ENCODE data around the gene GLIS1.

GLIS1 gene

DNA sequence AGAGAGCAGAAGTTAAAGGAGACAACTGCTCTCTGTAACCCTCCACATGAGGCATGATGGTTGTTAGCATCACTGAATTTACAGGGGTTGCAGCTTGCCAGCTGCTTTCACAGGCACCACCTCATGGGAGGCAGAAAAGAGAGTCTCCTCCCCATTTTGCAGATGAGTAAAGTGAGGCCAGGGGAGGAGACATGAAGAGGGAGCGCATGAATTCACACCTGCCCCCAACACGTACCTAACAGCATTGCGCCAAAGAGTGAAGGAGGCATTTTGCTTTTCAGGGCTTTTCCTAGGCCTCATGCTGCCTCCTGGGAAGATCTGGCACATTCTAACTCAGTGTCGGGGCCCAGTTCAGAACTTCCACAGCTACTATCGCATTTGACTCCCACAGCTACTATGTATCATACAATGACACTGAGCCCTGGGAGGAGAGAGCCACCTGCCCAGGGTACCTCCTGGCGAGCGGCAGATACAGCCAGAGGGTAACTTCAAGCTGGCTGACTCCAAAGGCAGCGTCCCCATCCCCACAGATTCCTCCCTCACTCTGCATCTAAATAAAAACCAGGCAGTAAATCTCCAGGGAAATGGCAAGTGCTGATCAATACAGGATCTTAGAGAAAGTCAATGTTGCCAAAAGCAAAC lies 34.0 kb downstream of the GLIS1 start:
- Histone ChIP-seq H3K9me3 (ENCODE audit: insufficient read depth, low read depth, low read length) (no peaks in the 10 kb centered on the region), H3K9ac (ENCODE audit: low read depth, low read length, poor library complexity, severe bottlenecking) (peak overlapping the region; percentile 39), H3K4me2 (ENCODE audit: low read depth, low read length, poor library complexity, severe bottlenecking) (peak overlapping the region; percentile 16), H3K4me1 (ENCODE audit: insufficient read depth, low read length, poor library complexity, severe bottlenecking) (peaks cover 49% of the 10 kb centered on the region), H3K36me3 (ENCODE audit: insufficient read depth, low read length) (no peaks in the 10 kb centered on the region), H4K20me1 (ENCODE audit: insufficient read depth, low read length, poor library complexity, severe bottlenecking) (no peaks in the 10 kb centered on the region), H3K4me3 (ENCODE audit: low read length, poor library complexity, severe bottlenecking) (no peak overlapping the region), H2AFZ (ENCODE audit: low read length) (no peak overlapping the region), H3K27me3 (ENCODE audit: insufficient read depth, low read length, poor library complexity, severe bottlenecking) (no peaks in the 10 kb centered on the region), H3F3A (ENCODE audit: low read depth) (no peaks in the 10 kb centered on the region), H3K9me2 (replicated peaks; ENCODE audit: low read depth, low read length) (no peaks in the 10 kb centered on the region), H3K79me2 (ENCODE audit: insufficient read depth, low read length) (no peaks in the 10 kb centered on the region)
- TF ChIP-seq, protein P1, sequence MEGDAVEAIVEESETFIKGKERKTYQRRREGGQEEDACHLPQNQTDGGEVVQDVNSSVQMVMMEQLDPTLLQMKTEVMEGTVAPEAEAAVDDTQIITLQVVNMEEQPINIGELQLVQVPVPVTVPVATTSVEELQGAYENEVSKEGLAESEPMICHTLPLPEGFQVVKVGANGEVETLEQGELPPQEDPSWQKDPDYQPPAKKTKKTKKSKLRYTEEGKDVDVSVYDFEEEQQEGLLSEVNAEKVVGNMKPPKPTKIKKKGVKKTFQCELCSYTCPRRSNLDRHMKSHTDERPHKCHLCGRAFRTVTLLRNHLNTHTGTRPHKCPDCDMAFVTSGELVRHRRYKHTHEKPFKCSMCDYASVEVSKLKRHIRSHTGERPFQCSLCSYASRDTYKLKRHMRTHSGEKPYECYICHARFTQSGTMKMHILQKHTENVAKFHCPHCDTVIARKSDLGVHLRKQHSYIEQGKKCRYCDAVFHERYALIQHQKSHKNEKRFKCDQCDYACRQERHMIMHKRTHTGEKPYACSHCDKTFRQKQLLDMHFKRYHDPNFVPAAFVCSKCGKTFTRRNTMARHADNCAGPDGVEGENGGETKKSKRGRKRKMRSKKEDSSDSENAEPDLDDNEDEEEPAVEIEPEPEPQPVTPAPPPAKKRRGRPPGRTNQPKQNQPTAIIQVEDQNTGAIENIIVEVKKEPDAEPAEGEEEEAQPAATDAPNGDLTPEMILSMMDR (conservative IDR thresholded peaks at IDR 0.05; ENCODE audit: low read length): no peak
- no peak for TF ChIP-seq EZH2phosphoT487 (IDR thresholded peaks at IDR 0.05; ENCODE audit: borderline replicate concordance)

DNA sequence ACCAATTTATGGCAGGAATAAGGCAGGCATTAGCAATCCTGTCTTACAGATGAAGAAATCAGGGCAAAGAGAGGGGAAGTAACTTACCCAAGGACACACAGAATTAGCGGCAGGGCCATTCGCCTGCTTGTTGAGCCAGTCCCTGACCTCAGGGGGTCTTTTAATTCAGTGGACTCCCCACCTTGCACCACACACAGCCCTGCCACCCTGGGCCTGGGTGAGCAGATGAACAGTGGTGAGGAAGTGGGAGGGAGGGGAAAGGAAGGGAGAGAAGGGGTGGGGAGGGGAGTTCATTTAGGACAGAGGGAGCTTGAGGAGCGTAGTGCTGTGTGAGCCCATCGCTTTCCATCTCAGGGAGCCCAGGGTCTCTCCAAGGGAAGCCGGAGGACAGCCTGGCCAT lies 34.7 kb downstream of the GLIS1 start:
- Histone ChIP-seq H3F3A (ENCODE audit: low read depth) (no peaks in the 10 kb centered on the region), H3K9me3 (ENCODE audit: insufficient read depth, low read depth, low read length) (no peaks in the 10 kb centered on the region), H3K9me2 (replicated peaks; ENCODE audit: low read depth, low read length) (no peaks in the 10 kb centered on the region), H3K27me3 (ENCODE audit: insufficient read depth, low read length, poor library complexity, severe bottlenecking) (no peaks in the 10 kb centered on the region), H3K9ac (ENCODE audit: low read depth, low read length, poor library complexity, severe bottlenecking) (peak overlapping the region; percentile 39), H3K4me2 (ENCODE audit: low read depth, low read length, poor library complexity, severe bottlenecking) (peak overlapping the region; percentile 16), H2AFZ (ENCODE audit: low read length) (no peak overlapping the region), H4K20me1 (ENCODE audit: insufficient read depth, low read length, poor library complexity, severe bottlenecking) (no peaks in the 10 kb centered on the region), H3K4me1 (ENCODE audit: insufficient read depth, low read length, poor library complexity, severe bottlenecking) (peaks cover 55% of the 10 kb centered on the region), H3K36me3 (ENCODE audit: insufficient read depth, low read length) (no peaks in the 10 kb centered on the region), H3K79me2 (ENCODE audit: insufficient read depth, low read length) (no peaks in the 10 kb centered on the region), H3K4me3 (ENCODE audit: low read length, poor library complexity, severe bottlenecking) (no peak overlapping the region)
- no peak for TF ChIP-seq EZH2phosphoT487 (IDR thresholded peaks at IDR 0.05; ENCODE audit: borderline replicate concordance)
- TF ChIP-seq, protein P1 (conservative IDR thresholded peaks at IDR 0.05; ENCODE audit: low read length): no peak

DNA sequence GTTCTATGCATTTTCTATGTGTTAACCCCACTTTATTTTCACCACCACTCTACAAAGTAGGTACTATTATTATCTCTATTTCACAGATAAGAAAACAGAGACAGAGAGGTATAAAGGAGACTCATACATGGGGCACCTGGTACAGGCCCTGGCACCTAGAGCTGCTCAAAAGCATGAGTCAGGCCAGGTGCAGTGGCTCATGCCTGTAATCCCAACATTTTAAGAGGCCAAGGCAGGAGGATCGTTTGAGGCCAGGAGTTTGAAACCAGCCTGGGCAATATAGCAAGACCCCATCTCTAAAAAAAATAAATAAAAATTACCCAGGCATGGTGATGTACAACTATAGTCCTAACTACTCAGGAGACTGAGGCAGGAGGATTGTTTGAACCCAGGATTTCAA lies 35.8 kb downstream of the GLIS1 start:
- no peak overlapping the region for H2AFZ ChIP-seq (ENCODE audit: low read length)
- H3K9ac ChIP-seq (ENCODE audit: low read depth, low read length, poor library complexity, severe bottlenecking): no peak overlapping the region
- H3K9me2 ChIP-seq (replicated peaks; ENCODE audit: low read depth, low read length): no peaks in the 10 kb centered on the region
- no peak overlapping the region for H3K4me3 ChIP-seq (ENCODE audit: low read length, poor library complexity, severe bottlenecking)
- no peak for TF ChIP-seq EZH2phosphoT487 (IDR thresholded peaks at IDR 0.05; ENCODE audit: borderline replicate concordance)
- TF ChIP-seq, protein P1 (conservative IDR thresholded peaks at IDR 0.05; ENCODE audit: low read length): no peak
- H4K20me1 ChIP-seq (ENCODE audit: insufficient read depth, low read length, poor library complexity, severe bottlenecking): no peaks in the 10 kb centered on the region
- peaks cover 65% of the 10 kb centered on the region for H3K4me1 ChIP-seq (ENCODE audit: insufficient read depth, low read length, poor library complexity, severe bottlenecking)
- no peak overlapping the region for H3K4me2 ChIP-seq (ENCODE audit: low read depth, low read length, poor library complexity, severe bottlenecking)
- H3K79me2 ChIP-seq (ENCODE audit: insufficient read depth, low read length): no peaks in the 10 kb centered on the region
- no peaks in the 10 kb centered on the region for H3K36me3 ChIP-seq (ENCODE audit: insufficient read depth, low read length)
- peaks cover 4% of the 10 kb centered on the region; the same call in 1 of the 2 replicates for H3F3A ChIP-seq (ENCODE audit: low read depth)
- H3K9me3 ChIP-seq (ENCODE audit: insufficient read depth, low read depth, low read length): no peaks in the 10 kb centered on the region
- no peaks in the 10 kb centered on the region for H3K27me3 ChIP-seq (ENCODE audit: insufficient read depth, low read length, poor library complexity, severe bottlenecking)
